ENCODE measurements around the gene CDADC1. TPM values are rescaled to one million over a fixed set of nuclear protein-coding genes. Genes with fewer than 3 reads are reported as not detected.
A peak's percentile ranks its signal among the peaks of the same experiment; 100 is the strongest.

Gene CDADC1
- total and polyA plus RNA-seq, 2 donors (not counting 3 experiments of a cell fraction or from before 2014, with no cell fraction given), result 2.4 to 9.1 TPM

DNA sequence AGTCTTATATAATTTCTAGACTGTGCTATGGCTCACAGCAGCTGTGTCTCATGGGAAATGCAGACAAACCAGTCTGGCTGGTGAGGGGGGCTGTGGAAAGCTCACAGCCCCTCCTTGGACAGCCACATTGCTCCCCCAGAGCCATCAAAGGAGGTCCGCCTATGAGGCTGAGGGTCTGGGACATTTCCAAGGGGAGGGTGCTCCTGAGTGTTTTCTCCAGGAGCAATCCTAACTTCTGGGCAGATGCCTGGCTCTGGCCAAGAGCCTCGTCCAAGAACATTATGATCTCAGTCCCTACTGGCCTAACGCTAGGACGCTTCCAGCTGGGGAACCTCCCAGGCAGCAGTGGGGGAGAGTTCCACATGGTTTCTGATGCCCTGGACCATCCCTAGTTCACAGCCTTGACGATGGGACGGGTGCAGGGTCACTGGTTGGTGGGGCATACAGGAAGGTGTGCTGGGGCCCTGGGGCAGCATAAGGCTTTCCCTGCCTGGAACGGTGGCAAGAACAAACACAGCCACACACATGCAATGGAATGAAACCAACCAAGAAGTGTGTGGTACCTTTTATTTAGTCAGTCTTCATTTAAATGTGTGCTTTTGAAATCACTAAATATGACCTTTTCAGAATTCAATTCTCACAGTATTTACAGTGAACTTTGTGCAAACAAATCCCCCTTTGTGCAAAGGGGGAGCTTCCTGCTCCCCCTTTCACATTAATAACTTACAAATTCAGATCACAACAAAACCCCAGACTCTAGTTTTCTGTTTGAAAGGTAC, 60.6 kb downstream of the CDADC1 start:
- H2AFZ ChIP-seq (ENCODE audit: low read depth, low read length), result peak overlapping the region; percentile 18
- peak overlapping the region; percentile 75 for H3K4me2 ChIP-seq (ENCODE audit: insufficient read depth, low read length)
- H3K4me3 ChIP-seq (replicated peaks in 1 of 3; ENCODE audit: insufficient read depth in 1 of 3, low read depth in 1 of 3, low read length in 3 of 3), result no peak overlapping the region
- no TSS peak for BruUV-seq (replicated peaks)
- H3K9ac ChIP-seq (replicated peaks; ENCODE audit: extremely low read depth, insufficient read depth, low read length), result no peak overlapping the region
- FAIRE-seq (peak; percentile 8), DNase-seq (ENCODE audit: low read depth, low spot score) (peak; percentile 13)
- TF ChIP-seq JUN (IDR thresholded peaks at IDR 0.05; ENCODE audit: borderline replicate concordance, insufficient read depth, insufficient read length, low read depth), result no peak
- TF ChIP-seq, protein P1, sequence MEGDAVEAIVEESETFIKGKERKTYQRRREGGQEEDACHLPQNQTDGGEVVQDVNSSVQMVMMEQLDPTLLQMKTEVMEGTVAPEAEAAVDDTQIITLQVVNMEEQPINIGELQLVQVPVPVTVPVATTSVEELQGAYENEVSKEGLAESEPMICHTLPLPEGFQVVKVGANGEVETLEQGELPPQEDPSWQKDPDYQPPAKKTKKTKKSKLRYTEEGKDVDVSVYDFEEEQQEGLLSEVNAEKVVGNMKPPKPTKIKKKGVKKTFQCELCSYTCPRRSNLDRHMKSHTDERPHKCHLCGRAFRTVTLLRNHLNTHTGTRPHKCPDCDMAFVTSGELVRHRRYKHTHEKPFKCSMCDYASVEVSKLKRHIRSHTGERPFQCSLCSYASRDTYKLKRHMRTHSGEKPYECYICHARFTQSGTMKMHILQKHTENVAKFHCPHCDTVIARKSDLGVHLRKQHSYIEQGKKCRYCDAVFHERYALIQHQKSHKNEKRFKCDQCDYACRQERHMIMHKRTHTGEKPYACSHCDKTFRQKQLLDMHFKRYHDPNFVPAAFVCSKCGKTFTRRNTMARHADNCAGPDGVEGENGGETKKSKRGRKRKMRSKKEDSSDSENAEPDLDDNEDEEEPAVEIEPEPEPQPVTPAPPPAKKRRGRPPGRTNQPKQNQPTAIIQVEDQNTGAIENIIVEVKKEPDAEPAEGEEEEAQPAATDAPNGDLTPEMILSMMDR (IDR thresholded peaks at IDR 0.05; ENCODE audit: extremely low read depth in 1 of 2, insufficient read depth in 1 of 2, low read depth in 1 of 2, low read length in 2 of 2), result no peak
- TF ChIP-seq FOS (IDR thresholded peaks at IDR 0.05; ENCODE audit: borderline replicate concordance, insufficient read depth, low read length), result no peak
- no peak for TF ChIP-seq EZH2 (IDR thresholded peaks at IDR 0.05; ENCODE audit: borderline replicate concordance, low read depth, low read length, severe bottlenecking)
- TF ChIP-seq, protein P2, sequence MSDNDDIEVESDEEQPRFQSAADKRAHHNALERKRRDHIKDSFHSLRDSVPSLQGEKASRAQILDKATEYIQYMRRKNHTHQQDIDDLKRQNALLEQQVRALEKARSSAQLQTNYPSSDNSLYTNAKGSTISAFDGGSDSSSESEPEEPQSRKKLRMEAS (IDR thresholded peaks at IDR 0.05; ENCODE audit: insufficient read depth, insufficient read length), result no peak
- TF ChIP-seq GATA2 (IDR thresholded peaks at IDR 0.05; ENCODE audit: insufficient read depth, insufficient read length, low read depth, low read length), result no peak
- no peak for TF ChIP-seq MYC (IDR thresholded peaks at IDR 0.05; ENCODE audit: low read depth, low read length)
- no peak for TF ChIP-seq POLR2AphosphoS5 (IDR thresholded peaks at IDR 0.05; ENCODE audit: insufficient read depth, low read depth, low read length)
- dilution Hi-C loops (cut with MboI; ENCODE audit: extremely low pct_ligation_motif_present, low sequenced_read_pairs) (no loop called here), intact Hi-C loops (cut with micrococcal nuclease) (no loop called here)
- no peaks in the 10 kb centered on the region for H3K36me3 ChIP-seq (ENCODE audit: control insufficient read depth in 2 of 2, extremely low read depth in 1 of 2, insufficient read depth in 2 of 2, low read length in 2 of 2)
- H3K9me3 ChIP-seq (replicated peaks; ENCODE audit: control insufficient read depth, insufficient read depth, low read length), result no peaks in the 10 kb centered on the region
- H3K79me2 ChIP-seq (ENCODE audit: control insufficient read depth, insufficient read depth, low read length), result no peaks in the 10 kb centered on the region
- peak overlapping the region; percentile 13 for H3K27ac ChIP-seq (ENCODE audit: insufficient read depth, low read depth, low read length)
- H3K9me1 ChIP-seq (replicated peaks; ENCODE audit: control insufficient read depth, extremely low read depth, insufficient read depth, low read length), result no peaks in the 10 kb centered on the region
- peaks cover 16% of the 10 kb centered on the region for H3K4me1 ChIP-seq (ENCODE audit: control insufficient read depth, extremely low read depth, insufficient read depth, low read length)
- POLR2A ChIA-PET, result no interaction called here
- H4K20me1 ChIP-seq (replicated peaks; ENCODE audit: control insufficient read depth, extremely low read depth, insufficient read depth, low read length), result no peaks in the 10 kb centered on the region
- CTCF ChIA-PET, result interaction anchor here (0.7 to 2.3 kb wide), 2 partner anchors 129 to 299 kb away, joined by 4 to 6 read pairs; no protein-coding TSS in a partner anchor
- no peaks in the 10 kb centered on the region for H3K27me3 ChIP-seq (ENCODE audit: control insufficient read depth in 2 of 2, insufficient read depth in 2 of 2, low read length in 2 of 2)
